HG03039 (cell line): ENCODE measurements around the gene SRPRB.

Source experiments
- ATAC-seq: cut with Tn5 transposase; IDR thresholded peaks from one replicate; pipeline ENCODE4 v1.9.1; 2021; ENCODE audit warnings: mild to moderate bottlenecking, moderate library complexity; ENCODE audit not compliant: unreplicated experiment

SRPRB gene

GRCh38 chr3:133805702-133806475 is at the start of gene SRPRB:
Gene SRPRB (plus strand): TSS chr3:133805815. CDS start chr3:133805849, 34 bp downstream.
- ATAC-seq = peak; percentile 98

GRCh38 chr3:133756716-133757694 is 48.6 kb upstream of the SRPRB start:
- ATAC-seq = no peak

- ATAC-seq = no peak
Observed at GRCh38 chr3:133757701-133758567, 47.7 kb upstream of the SRPRB start.

- no peak for ATAC-seq
Observed at GRCh38 chr3:133758568-133758928, 47.1 kb upstream of the SRPRB start.

GRCh38 chr3:133758964-133759739 is 46.5 kb upstream of the SRPRB start:
- ATAC-seq = no peak

- ATAC-seq = no peak
Observed at GRCh38 chr3:133759740-133760305, 45.8 kb upstream of the SRPRB start.

GRCh38 chr3:133760916-133761315 is 44.7 kb upstream of the SRPRB start:
- ATAC-seq = no peak

- ATAC-seq = no peak
Observed at GRCh38 chr3:133761605-133762484, 43.8 kb upstream of the SRPRB start.

- ATAC-seq = no peak
Observed at GRCh38 chr3:133762539-133762938, 43.1 kb upstream of the SRPRB start.

GRCh38 chr3:133763797-133764683 is 41.6 kb upstream of the SRPRB start:
- no peak for ATAC-seq

GRCh38 chr3:133765256-133765655 is 40.4 kb upstream of the SRPRB start:
- ATAC-seq = no peak

GRCh38 chr3:133767607-133768006 is 38.0 kb upstream of the SRPRB start:
- ATAC-seq = no peak

GRCh38 chr3:133769536-133769935 is 36.1 kb upstream of the SRPRB start:
- no peak for ATAC-seq

GRCh38 chr3:133773732-133774131 is 31.9 kb upstream of the SRPRB start:
- no peak for ATAC-seq

- ATAC-seq = no peak
Observed at GRCh38 chr3:133775309-133775708, 30.3 kb upstream of the SRPRB start.

GRCh38 chr3:133775835-133776234 is 29.8 kb upstream of the SRPRB start:
- ATAC-seq = no peak

GRCh38 chr3:133776794-133777438 is 28.7 kb upstream of the SRPRB start:
- ATAC-seq = no peak
